ENCODE results near the gene GYS1. TPM values are rescaled to one million over a fixed set of nuclear protein-coding genes. Genes with fewer than 3 reads are reported as not detected.

The GYS1 gene
- polyA plus RNA-seq, 1 experiment: 49.7 TPM

GRCh38 chr19:48970139-48970766 is 22.9 kb downstream of the GYS1 start:
- DNase-seq (ENCODE audit: low read depth): no peak
- Histone ChIP-seq H3K36me3 (ENCODE audit: control insufficient read depth, insufficient read depth, low read length) (peaks cover 42% of the 10 kb centered on the region), H3K27me3 (ENCODE audit: control insufficient read depth, insufficient read depth, low read length) (no peaks in the 10 kb centered on the region), H3K4me3 (ENCODE audit: low read depth, low read length) (no peak overlapping the region)
- TF ChIP-seq CTCF (IDR thresholded peaks at IDR 0.05; ENCODE audit: insufficient read depth, low read depth, low read length): no peak
- CTCF ChIA-PET: interaction anchor here (0.5 to 3.5 kb wide), 26 partner anchors 9 to 390 kb away, joined by 3 to 31 read pairs (median 4); partner anchors contain the start of genes DHDH, GYS1, HSD17B14 and NUCB1
- POLR2A ChIA-PET: no interaction called here

DNA sequence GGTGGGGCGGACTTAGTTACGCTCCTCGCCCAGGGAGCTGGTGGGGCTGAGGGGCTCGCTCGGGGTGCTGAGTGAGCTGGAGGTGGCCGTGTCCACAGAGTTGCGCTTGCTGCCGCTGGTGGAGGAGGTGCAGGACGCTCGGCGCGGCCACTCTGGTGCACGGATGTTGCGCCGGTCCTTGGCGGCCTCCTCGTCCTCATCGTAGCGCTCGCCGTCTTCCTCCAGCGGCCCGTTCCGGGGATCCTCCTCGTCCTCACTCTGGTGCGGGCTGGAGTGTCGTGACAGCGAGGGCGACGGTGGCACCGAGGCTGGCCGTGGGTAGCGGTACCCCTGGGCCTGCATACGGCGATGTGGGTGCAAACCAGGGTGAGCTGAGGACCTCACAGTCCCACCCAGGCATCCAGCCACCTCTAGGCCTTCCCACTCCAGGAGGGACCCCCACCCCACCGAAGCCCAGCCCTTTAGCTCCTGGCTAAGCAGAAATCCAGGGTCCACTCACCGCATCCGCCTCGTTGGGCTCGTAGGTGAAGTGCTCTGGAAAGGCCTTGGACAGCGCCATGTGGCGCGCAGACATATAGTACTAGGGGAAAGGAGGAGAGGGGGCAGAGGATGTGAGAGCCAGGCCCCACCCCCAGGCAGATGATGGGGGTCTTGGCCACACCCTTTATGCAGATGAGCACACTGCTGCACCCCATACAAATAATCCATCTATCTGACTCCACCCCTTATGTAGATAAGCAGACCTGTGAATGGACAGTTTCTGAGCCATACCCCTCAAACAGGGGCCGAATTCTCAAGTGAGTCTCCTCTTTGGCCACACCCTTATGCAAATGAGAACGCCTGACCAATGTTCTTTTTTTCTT is 23.6 kb downstream of the GYS1 start:
- POLR2A ChIA-PET: no interaction called here
- Histone ChIP-seq H3K36me3 (ENCODE audit: control insufficient read depth, insufficient read depth, low read length) (peaks cover 41% of the 10 kb centered on the region), H3K4me3 (ENCODE audit: low read depth, low read length) (no peak overlapping the region), H3K27me3 (ENCODE audit: control insufficient read depth, insufficient read depth, low read length) (no peaks in the 10 kb centered on the region)
- no peak for DNase-seq (ENCODE audit: low read depth)
- no peak for TF ChIP-seq CTCF (IDR thresholded peaks at IDR 0.05; ENCODE audit: insufficient read depth, low read depth, low read length)
- CTCF ChIA-PET: interaction anchor here (1.1 to 3.9 kb wide), 10 partner anchors 9 to 182 kb away, joined by 3 to 31 read pairs (median 13); partner anchors contain the start of genes GYS1, HSD17B14 and RUVBL2

DNA sequence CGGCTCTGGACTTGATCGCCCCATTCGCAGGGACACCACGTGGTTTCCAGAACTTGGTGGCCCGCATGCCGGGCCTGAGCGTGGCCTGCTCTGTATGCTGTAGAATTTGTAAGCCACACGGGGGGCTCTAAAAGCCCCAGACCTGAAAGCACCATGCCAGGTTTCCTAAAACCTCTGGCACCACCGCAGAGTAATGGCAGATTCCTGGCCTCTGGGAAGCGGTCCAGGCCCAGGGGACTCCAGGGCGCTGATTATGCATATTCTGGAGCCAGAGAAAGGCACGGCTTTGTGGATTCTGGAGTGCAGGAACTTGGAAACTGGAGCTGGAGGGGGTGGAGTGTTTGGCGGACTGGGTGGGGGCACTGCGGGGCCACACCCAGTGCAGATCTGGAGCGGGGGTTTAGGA is 24.3 kb downstream of the GYS1 start:
- peaks cover 34% of the 10 kb centered on the region for H3K36me3 ChIP-seq (ENCODE audit: control insufficient read depth, insufficient read depth, low read length)
- DNase-seq (ENCODE audit: low read depth): no peak
- ChIA-PET CTCF (interaction anchor here (2.2 to 3.9 kb wide), 3 partner anchors 10 to 126 kb away, joined by 7 to 24 read pairs (median 18); partner anchors contain the start of genes GYS1 and RUVBL2), POLR2A (no interaction called here)
- TF ChIP-seq CTCF (IDR thresholded peaks at IDR 0.05; ENCODE audit: insufficient read depth, low read depth, low read length): no peak
- H3K27me3 ChIP-seq (ENCODE audit: control insufficient read depth, insufficient read depth, low read length): no peaks in the 10 kb centered on the region
- H3K4me3 ChIP-seq (ENCODE audit: low read depth, low read length): no peak overlapping the region

GRCh38 chr19:48968179-48968661 is 24.9 kb downstream of the GYS1 start:
- no peaks in the 10 kb centered on the region for H3K27me3 ChIP-seq (ENCODE audit: control insufficient read depth, insufficient read depth, low read length)
- CTCF ChIA-PET: interaction anchor here (0.9 to 3.9 kb wide), 6 partner anchors 8 to 180 kb away, joined by 3 to 18 read pairs (median 8); partner anchors contain the start of genes GYS1 and RUVBL2
- TF ChIP-seq CTCF (IDR thresholded peaks at IDR 0.05; ENCODE audit: insufficient read depth, low read depth, low read length): no peak
- no peak overlapping the region for H3K4me3 ChIP-seq (ENCODE audit: low read depth, low read length)
- peaks cover 34% of the 10 kb centered on the region for H3K36me3 ChIP-seq (ENCODE audit: control insufficient read depth, insufficient read depth, low read length)
- DNase-seq (ENCODE audit: low read depth): no peak
- POLR2A ChIA-PET: interaction anchor here (0.7 to 1.2 kb wide), 4 partner anchors 11 to 825 kb away, joined by 3 to 8 read pairs (median 5); partner anchors contain the start of genes GYS1, PPP1R15A and RUVBL2

Data from BJ (cell line).